ENCODE results near the gene ARMC12. TPM values are rescaled to one million over a fixed set of nuclear protein-coding genes. Genes with fewer than 3 reads are reported as not detected.
A peak's percentile ranks its signal among the peaks of the same experiment; 100 is the strongest.
"Not testable (repeated sequence)": the region's sequence is repeated elsewhere in the genome, so short reads cannot be mapped to it uniquely, and the experiment has no call there.

Gene ARMC12, protein sequence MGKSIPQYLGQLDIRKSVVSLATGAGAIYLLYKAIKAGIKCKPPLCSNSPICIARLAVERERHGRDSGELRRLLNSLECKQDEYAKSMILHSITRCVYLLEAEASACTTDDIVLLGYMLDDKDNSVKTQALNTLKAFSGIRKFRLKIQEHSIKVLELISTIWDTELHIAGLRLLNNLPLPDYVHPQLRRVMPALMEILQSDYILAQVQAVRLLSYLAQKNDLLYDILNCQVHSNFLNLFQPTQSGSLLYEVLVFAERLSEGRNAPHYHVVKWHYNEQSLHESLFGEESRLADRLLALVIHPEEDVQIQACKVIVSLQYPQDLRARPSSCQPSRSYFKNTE
- polyA plus RNA-seq (2012; ENCODE audit: missing spikeins) = 0.30 TPM

DNA sequence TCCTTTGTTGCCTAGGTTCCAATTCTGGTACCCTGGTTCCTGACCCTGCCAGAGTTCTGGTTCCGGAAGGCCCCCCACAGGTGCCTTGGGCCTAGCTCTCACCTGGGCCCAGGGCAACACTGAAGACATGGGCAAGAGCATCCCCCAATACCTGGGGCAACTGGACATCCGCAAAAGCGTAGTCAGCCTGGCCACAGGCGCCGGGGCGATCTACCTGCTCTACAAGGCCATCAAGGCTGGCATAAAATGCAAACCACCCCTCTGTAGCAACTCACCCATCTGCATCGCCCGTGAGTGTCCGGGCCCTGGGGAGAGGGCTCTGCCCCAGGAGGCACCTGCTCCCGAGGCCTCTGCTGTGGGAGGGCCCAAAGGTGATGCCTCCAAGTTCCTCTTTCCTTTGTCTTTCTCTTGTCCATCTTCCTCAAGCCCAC lies at the start of gene ARMC12:
Gene ARMC12 (plus strand): TSS at position 51 of the 431 bp plus-strand sequence. CDS start 77 bp downstream, at position 128.
- TF ChIP-seq POLR2AphosphoS5 (IDR thresholded peaks at IDR 0.05; ENCODE audit: low read depth, low read length) (no peak), TAF1 (IDR thresholded peaks at IDR 0.05; ENCODE audit: borderline replicate concordance, low read depth, low read length) (no peak), POLR2A (IDR thresholded peaks at IDR 0.05; ENCODE audit: low read depth, low read length) (no peak)
- no peak for DNase-seq (ENCODE audit: insufficient read length)
- FAIRE-seq = no peak

DNA sequence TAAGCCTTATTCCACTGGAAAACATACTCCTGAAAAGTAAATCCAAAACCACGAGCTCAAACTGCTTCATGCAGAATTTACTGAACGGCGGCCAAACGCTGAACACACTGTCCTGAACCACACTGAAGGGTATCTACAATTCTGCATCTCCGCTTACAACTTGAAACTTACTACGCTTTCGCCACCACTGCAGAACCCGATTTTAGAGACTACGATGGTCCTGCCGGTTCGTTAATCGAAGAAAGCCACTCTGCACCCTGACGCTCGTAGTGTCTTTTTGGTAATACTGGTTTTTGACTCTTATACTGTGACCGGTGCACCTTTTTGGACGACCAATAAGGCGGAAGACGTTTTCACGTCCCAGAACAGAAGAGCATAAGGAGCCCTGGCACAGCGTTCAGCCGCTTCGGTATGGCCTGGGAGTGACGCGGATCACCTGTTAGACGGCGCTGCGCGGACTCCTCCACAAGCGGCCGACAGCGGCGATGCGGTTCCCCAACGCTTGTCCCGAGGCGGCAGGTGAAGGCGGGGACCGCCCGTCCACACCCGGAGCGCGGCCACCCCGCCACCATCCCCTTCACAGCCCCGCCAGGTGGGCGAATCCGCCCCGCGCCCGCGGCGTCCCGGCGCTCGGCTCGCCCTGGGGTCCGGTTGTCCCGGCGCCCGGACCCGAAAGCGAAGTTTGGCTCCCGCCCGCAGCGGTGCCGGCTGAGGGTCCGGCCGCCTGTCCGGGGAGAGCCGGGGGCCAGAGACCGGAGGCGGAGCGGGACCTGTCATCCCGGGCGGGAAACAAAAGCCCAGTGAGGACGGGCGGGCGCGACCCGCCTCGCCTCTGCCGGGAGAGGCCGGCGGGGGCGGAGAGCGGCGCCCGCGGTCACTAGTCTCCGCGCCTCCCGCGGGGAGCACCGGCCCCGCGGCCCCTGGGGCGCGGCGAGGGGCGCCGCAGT lies 48.9 kb upstream of the ARMC12 start:
- TF ChIP-seq POLR2A (IDR thresholded peaks at IDR 0.05; ENCODE audit: low read depth, low read length) (no peak), POLR2AphosphoS5 (IDR thresholded peaks at IDR 0.05; ENCODE audit: low read depth, low read length) (no peak), TAF1 (IDR thresholded peaks at IDR 0.05; ENCODE audit: borderline replicate concordance, low read depth, low read length) (no peak; the same call in 1 of the 2 replicates)
- DNase-seq (ENCODE audit: insufficient read length) = peak; percentile 33
- peak; percentile 78 for FAIRE-seq

DNA sequence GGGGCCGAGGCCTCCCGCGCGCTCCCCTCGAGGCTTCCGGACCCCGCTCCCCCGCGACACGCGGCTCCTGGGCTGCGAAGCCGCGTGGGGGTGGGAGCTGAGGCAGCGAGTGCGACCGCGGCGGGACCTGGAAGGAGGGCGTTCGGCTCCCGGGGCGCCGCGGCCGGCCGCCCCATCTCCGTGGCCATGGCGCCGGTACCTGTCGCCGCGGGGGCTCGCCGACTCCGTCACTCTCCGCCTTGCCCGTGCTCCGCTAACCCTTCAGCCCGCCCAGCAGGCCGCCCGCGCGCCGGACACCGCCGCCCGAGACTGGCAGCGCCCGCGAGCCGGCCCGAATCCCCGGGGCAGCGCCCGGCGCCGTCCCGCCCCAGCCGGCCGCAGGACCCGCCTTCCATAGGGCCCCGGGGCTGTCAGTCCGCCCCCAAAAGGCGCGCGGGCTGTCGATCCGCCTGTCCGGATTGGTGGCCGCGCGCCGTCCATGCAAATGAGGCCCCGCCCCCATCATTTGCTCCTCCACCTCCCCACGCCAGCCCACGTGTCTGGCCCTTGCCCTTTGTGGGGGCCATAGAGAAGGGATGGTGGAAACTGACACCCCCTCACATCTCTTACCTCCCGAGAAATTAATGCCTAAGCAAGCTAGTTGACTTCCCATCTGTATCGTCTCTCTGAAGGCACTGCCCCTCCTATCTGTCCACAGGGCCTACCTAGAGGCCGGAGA lies 48.1 kb upstream of the ARMC12 start, which contains the start of gene FKBP5:
Gene FKBP5 (minus strand): TSS at position 311 of the 718 bp plus-strand sequence. CDS start 46,091 bp downstream, outside the sequence.
- peak; percentile 95 for FAIRE-seq
- TF ChIP-seq POLR2AphosphoS5 (IDR thresholded peaks at IDR 0.05; ENCODE audit: low read depth, low read length) = no peak
- TF ChIP-seq TAF1 (IDR thresholded peaks at IDR 0.05; ENCODE audit: borderline replicate concordance, low read depth, low read length) = peak; percentile 66
- peak; percentile 85 for TF ChIP-seq POLR2A (IDR thresholded peaks at IDR 0.05; ENCODE audit: low read depth, low read length)
- peak; percentile 93 for DNase-seq (ENCODE audit: insufficient read length)

DNA sequence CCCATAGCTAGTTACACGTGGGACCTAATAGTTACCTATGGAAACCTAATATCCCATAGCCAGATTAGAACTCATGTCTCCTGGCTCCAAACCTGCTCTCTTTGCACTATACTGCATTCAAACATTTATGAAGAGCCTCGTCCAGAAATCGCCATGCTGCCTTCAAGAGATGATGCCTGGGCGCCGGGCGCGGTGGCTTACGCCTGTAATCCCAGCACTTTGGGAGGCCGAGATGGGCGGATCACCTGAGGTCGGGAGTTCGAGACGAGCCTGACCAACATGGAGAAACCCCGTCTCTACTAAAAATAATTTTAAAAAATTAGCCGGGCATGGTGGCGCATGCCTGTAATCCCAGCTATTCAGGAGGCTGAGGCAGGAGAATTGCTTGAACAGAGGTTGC lies 46.8 kb upstream of the ARMC12 start:
- not testable (repeated sequence) for DNase-seq (ENCODE audit: insufficient read length); FAIRE-seq

DNA sequence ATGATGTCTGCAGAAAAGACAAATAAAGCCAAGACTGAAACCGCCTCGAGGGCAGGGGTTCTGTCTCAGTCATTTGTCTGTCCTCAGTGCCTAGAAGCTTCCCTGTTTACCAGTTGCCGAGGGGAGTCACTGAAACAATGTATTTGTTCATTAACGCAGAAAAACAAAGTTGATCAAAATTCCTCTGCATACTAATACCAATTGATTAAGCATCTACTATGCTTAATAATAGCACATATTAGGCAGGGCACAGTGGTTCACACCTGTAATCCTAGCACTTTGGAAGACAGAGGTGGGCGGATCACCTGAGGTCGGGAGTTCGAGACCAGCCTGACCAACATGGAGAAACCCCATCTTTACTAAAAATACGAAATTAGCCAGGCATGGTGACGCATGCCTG lies 46.3 kb upstream of the ARMC12 start:
- TF ChIP-seq TAF1 (IDR thresholded peaks at IDR 0.05; ENCODE audit: borderline replicate concordance, low read depth, low read length) (no peak), POLR2AphosphoS5 (IDR thresholded peaks at IDR 0.05; ENCODE audit: low read depth, low read length) (no peak), POLR2A (IDR thresholded peaks at IDR 0.05; ENCODE audit: low read depth, low read length) (no peak)

DNA sequence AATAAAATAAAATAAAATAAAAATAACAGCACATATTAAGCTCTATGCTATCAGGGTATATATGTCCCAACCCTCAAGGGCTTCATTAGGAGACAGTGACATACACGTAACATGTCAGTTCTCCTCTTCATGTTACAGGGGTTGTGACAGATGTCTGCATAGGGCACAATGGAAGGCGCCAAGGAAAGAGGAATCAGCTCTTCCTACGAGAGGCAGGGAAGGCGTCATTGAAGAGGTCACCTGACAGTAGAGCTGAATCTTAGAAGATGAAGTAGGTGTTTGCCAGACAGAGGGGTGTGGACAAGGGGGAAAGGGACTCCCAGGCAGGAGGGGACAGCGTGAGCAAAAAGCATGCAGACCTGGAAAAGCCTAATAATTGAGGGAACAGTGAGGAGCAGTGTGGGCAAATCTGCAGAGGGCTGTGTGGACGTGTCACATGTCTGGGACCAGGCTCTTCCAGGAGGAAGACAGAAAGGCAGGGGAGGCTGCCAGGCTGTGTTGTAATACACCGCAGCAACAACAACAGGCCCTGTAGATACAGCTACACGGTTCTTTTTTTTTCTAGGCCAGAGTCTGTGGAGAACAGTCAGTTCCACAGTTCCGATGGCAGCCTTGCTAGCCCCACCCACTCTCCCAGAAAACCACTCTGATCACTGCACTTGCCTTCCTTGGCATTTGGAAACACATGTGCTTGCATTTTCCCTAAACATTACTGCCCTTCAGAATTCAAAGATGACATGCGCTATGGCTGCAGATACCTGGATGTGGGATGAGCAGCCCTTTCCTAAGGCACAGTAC lies 45.6 kb upstream of the ARMC12 start:
- FAIRE-seq (no peak), DNase-seq (ENCODE audit: insufficient read length) (no peak)
- no peak for TF ChIP-seq POLR2A (IDR thresholded peaks at IDR 0.05; ENCODE audit: low read depth, low read length)
- TF ChIP-seq POLR2AphosphoS5 (IDR thresholded peaks at IDR 0.05; ENCODE audit: low read depth, low read length) = no peak
- TF ChIP-seq TAF1 (IDR thresholded peaks at IDR 0.05; ENCODE audit: borderline replicate concordance, low read depth, low read length) = no peak

More for the DNA sequence above, 46.3 kb upstream of the ARMC12 start:
- DNase-seq (ENCODE audit: insufficient read length) = no peak
- no peak for FAIRE-seq

DNA sequence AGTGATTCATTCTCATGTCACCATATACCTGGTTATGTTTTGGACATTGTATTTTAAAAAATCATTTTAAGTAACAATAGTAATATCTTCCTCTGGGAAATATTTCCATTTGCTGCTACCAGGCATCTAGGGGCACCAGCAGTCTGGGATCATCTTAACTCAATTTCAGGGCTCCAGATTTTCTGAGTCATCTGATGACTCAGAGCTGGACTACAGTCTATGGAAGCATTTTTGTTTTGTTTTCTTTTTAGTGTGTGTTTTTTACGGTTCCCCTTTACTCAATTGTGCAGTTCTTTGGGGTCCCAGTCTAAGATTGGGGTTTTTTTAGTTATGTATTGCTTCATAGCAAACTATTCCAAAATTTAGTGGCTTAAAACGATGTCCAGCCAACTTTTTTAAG lies 42.4 kb upstream of the ARMC12 start:
- no peak for FAIRE-seq

DNA sequence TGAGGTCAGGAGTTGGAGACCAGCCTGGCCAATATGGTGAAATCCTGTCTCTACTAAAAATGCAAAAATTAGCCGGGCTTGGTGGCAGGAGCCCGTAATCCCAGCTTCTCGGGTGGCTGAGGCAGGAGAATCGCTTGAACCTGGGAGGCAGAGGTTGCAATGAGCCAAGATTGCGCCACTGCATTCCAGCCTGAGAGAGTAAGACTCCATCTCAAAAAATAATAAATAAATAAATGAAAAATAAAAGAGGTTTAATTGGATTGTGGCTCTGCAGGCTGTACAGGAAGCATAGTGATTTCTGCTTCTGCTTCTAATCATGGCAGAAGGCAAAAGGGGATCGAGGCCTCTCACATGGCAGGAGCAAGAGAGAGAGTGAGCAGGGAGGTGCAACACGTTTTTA lies 38.4 kb upstream of the ARMC12 start:
- FAIRE-seq; DNase-seq (ENCODE audit: insufficient read length): not testable (repeated sequence)

More for the DNA sequence above, 42.4 kb upstream of the ARMC12 start:
- TF ChIP-seq POLR2AphosphoS5 (IDR thresholded peaks at IDR 0.05; ENCODE audit: low read depth, low read length) = no peak
- no peak for TF ChIP-seq TAF1 (IDR thresholded peaks at IDR 0.05; ENCODE audit: borderline replicate concordance, low read depth, low read length)
- no peak for TF ChIP-seq POLR2A (IDR thresholded peaks at IDR 0.05; ENCODE audit: low read depth, low read length)
- DNase-seq (ENCODE audit: insufficient read length) = no peak

DNA sequence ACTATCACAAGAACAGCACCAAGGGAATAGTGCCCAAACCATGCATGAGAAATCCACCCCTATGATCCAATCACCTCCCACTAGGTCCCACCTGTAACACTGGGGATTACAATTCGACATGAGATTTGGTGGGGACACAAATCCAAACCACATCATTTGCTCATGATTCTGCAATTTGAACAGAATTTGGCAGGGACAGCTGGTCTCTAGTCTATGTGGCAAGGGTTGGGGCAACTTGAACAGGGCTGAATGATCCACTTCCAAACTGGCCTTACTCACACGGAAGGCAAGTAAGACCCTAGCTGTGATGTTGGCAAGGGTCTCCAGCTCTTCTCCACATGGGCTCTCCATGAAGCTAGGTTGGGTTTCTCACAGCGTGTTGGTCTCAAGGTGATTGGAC lies 38.0 kb upstream of the ARMC12 start:
- no peak for TF ChIP-seq POLR2A (IDR thresholded peaks at IDR 0.05; ENCODE audit: low read depth, low read length)
- no peak for TF ChIP-seq POLR2AphosphoS5 (IDR thresholded peaks at IDR 0.05; ENCODE audit: low read depth, low read length)
- no peak for TF ChIP-seq TAF1 (IDR thresholded peaks at IDR 0.05; ENCODE audit: borderline replicate concordance, low read depth, low read length)
- FAIRE-seq = no peak
- no peak for DNase-seq (ENCODE audit: insufficient read length)

DNA sequence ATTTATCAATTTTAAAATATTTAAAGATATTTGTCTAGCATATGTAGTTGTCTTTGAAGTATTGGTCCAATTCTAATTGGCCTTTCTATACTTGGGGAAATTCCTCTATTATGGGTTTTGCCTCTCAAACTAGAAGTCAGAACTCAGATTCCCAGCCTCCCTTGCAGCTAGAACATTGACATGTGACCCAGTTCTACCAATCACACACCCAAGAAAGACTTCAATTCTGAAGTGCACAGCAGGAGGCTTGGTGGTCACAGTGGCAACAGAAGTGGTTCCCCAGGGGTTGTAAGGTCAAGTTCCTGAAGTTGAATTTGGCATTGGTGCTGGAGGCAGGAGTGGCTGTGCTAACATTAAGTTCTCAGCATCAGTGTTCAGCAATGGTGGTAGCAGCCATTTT lies 33.3 kb upstream of the ARMC12 start:
- TF ChIP-seq POLR2AphosphoS5 (IDR thresholded peaks at IDR 0.05; ENCODE audit: low read depth, low read length) (no peak), TAF1 (IDR thresholded peaks at IDR 0.05; ENCODE audit: borderline replicate concordance, low read depth, low read length) (no peak), POLR2A (IDR thresholded peaks at IDR 0.05; ENCODE audit: low read depth, low read length) (no peak)
- FAIRE-seq = no peak
- no peak for DNase-seq (ENCODE audit: insufficient read length)

Data from GM12892 (cell line).